MM.1S (cell line): ENCODE measurements around the gene MRPS14.

ENCODE experiments used
- DNase-seq: peaks from one replicate; pipeline ENCODE4 v3.0.0-alpha.2; 2015
- H2AFZ ChIP-seq: fragments of 300-600 bp; sonication (generic); 2 replicates; pipeline ENCODE4 v1.6.0; 2016; ENCODE audit warnings: antibody characterized with exemption, low read length
- H3F3A ChIP-seq: fragments of 300-600 bp; sonication (generic); 2 replicates; pipeline ENCODE4 v1.6.1; 2016; ENCODE audit warnings: mild to moderate bottlenecking, antibody characterized with exemption, low read length, moderate library complexity, mixed read lengths; ENCODE audit not compliant: insufficient read depth
- H3K27ac ChIP-seq: fragments of 300-600 bp; sonication (generic); 2 replicates; pipeline ENCODE4 v1.5.1; 2016; ENCODE audit warnings: mild to moderate bottlenecking, low read length
- H3K27me3 ChIP-seq: fragments of 300-600 bp; sonication (generic); replicated peaks from 2 replicates; pipeline ENCODE4 v1.6.0; 2016; ENCODE audit warnings: low read length; ENCODE audit not compliant: insufficient read depth
- H3K36me3 ChIP-seq: fragments of 300-600 bp; sonication (generic); replicated peaks from 2 replicates; pipeline ENCODE4 v1.6.1; 2016; ENCODE audit warnings: mild to moderate bottlenecking, low read length, mixed read lengths; ENCODE audit not compliant: insufficient read depth
- H3K4me1 ChIP-seq: fragments of 300-600 bp; sonication (generic); 2 replicates; pipeline ENCODE4 v1.6.1; 2016; ENCODE audit warnings: low read length, mixed read lengths
- H3K4me2 ChIP-seq: fragments of 300-600 bp; sonication (generic); 2 replicates; pipeline ENCODE4 v1.6.0; 2016; ENCODE audit warnings: low read depth, low read length
- H3K4me3 ChIP-seq: fragments of 300-600 bp; sonication (generic); 2 replicates; pipeline ENCODE4 v1.5.1; 2016; ENCODE audit warnings: low read length, mixed read lengths
- H3K79me2 ChIP-seq: fragments of 300-600 bp; sonication (generic); 2 replicates; pipeline ENCODE4 v1.6.1; 2016; ENCODE audit warnings: mixed run types, low read length, mixed read lengths
- H3K9ac ChIP-seq: fragments of 300-600 bp; sonication (generic); 2 replicates; pipeline ENCODE4 v1.6.1; 2016; ENCODE audit warnings: low read length, mixed read lengths
- H3K9me2 ChIP-seq: fragments of 300-600 bp; sonication (generic); replicated peaks from 2 replicates; pipeline ENCODE4 v1.6.1; 2016; ENCODE audit warnings: mild to moderate bottlenecking, low read length, mixed read lengths; ENCODE audit not compliant: insufficient read depth
- H3K9me3 ChIP-seq: fragments of 300-600 bp; sonication (generic); replicated peaks from 2 replicates; pipeline ENCODE4 v1.6.1; 2016; ENCODE audit warnings: mild to moderate bottlenecking, low read length, mixed read lengths; ENCODE audit not compliant: insufficient read depth
- H4K20me1 ChIP-seq: fragments of 300-600 bp; sonication (generic); 2 replicates; pipeline ENCODE4 v1.6.1; 2016; ENCODE audit warnings: mild to moderate bottlenecking, low read length, moderate library complexity, mixed read lengths; ENCODE audit not compliant: insufficient read depth
- EZH2 ChIP-seq: fragments of 300-600 bp; sonication (generic); optimal IDR thresholded peaks from 2 replicates; pipeline ENCODE3; 2017; ENCODE audit warnings: low read depth, mild to moderate bottlenecking, antibody characterized with exemption, low read length, mixed read lengths
- EZH2phosphoT487 ChIP-seq: fragments of 300-600 bp; sonication (generic); IDR thresholded peaks from 2 replicates; pipeline ENCODE4 v1.6.1; 2018; ENCODE audit warnings: antibody characterized with exemption, low read length
- TF ChIP-seq, protein P1 (sequence below): fragments of 300-600 bp; sonication (generic); IDR thresholded peaks from 2 replicates; pipeline ENCODE4 v1.5.1; 2016; ENCODE audit warnings: antibody characterized with exemption, low read length, mixed read lengths

The MRPS14 gene

DNA sequence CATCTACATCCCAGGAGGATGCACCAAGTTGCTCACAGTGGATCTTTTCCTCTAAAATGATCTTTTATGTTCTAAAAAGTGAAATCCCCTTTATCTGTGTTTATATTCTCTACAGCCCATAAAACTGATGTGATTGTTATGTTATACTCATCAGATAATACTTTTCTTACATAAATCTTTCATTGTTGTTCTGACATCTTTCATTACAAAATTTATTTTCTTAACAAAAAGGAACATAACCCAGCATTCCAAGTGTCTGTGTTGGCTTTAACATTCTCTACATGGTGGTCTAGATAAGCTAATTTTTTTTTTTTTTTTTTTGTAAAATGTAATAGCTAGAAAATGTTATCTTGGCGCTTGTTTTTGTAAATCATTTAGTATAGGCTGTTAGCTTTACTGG, 31.8 kb downstream of the MRPS14 start:
- Histone ChIP-seq H3F3A (peaks cover 26% of the 10 kb centered on the region), H4K20me1 (no peaks in the 10 kb centered on the region), H3K4me3 (no peak overlapping the region), H3K4me2 (peak overlapping the region; percentile 83; the same call in 1 of the 2 replicates), H3K4me1 (peaks cover 26% of the 10 kb centered on the region), H3K9ac (no peak overlapping the region), H3K27me3 (no peaks in the 10 kb centered on the region), H3K79me2 (peaks cover 1% of the 10 kb centered on the region; the same call in 1 of the 2 replicates), H3K9me3 (no peaks in the 10 kb centered on the region), H3K9me2 (no peaks in the 10 kb centered on the region), H3K36me3 (no peaks in the 10 kb centered on the region), H2AFZ (no peak overlapping the region), H3K27ac (no peak overlapping the region)
- no peak for DNase-seq
- no peak for TF ChIP-seq EZH2
- TF ChIP-seq, protein P1, sequence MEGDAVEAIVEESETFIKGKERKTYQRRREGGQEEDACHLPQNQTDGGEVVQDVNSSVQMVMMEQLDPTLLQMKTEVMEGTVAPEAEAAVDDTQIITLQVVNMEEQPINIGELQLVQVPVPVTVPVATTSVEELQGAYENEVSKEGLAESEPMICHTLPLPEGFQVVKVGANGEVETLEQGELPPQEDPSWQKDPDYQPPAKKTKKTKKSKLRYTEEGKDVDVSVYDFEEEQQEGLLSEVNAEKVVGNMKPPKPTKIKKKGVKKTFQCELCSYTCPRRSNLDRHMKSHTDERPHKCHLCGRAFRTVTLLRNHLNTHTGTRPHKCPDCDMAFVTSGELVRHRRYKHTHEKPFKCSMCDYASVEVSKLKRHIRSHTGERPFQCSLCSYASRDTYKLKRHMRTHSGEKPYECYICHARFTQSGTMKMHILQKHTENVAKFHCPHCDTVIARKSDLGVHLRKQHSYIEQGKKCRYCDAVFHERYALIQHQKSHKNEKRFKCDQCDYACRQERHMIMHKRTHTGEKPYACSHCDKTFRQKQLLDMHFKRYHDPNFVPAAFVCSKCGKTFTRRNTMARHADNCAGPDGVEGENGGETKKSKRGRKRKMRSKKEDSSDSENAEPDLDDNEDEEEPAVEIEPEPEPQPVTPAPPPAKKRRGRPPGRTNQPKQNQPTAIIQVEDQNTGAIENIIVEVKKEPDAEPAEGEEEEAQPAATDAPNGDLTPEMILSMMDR = no peak
- no peak for TF ChIP-seq EZH2phosphoT487

DNA sequence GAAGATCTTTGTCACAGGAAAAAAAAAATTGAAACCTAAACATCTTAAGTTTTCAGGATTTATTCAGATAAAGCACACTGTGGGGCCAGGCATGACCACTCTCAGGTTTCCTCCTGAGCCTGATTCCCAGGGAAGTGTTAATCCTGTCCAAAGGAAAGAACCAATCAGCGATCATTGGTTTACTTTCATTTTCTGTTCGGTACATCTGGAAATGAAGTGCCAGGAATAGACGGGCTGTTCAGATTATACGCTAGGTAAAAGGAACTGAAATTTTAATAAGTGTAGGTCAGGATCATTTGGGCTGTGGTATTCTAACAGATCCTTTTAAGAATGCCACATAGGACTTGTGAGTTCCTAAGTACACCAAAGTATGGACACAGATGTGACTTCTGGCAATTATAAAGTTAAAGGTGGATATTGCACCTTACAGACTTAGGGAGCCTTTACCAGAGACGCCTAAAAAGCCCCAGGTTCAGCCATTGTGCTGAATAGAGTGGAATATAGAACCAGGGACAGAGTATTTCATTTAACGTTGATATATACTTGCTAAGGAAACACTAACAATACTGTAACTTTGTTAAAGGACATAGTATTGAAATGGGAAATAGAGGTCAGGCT, 32.7 kb downstream of the MRPS14 start:
- peak; percentile 78 for DNase-seq
- peak overlapping the region; percentile 65 for H3K27ac ChIP-seq
- peak overlapping the region; percentile 54 for H3K9ac ChIP-seq
- H3K9me3 ChIP-seq = no peaks in the 10 kb centered on the region
- H3K27me3 ChIP-seq = no peaks in the 10 kb centered on the region
- H3K4me1 ChIP-seq = peaks cover 25% of the 10 kb centered on the region
- H2AFZ ChIP-seq = peak overlapping the region; percentile 38
- peaks cover 26% of the 10 kb centered on the region for H3F3A ChIP-seq
- TF ChIP-seq, protein P1 = no peak
- TF ChIP-seq EZH2 (no peak), EZH2phosphoT487 (no peak)
- H3K4me2 ChIP-seq = peak overlapping the region; percentile 83
- peak overlapping the region; percentile 57 for H3K4me3 ChIP-seq
- no peaks in the 10 kb centered on the region for H3K79me2 ChIP-seq
- H3K9me2 ChIP-seq = no peaks in the 10 kb centered on the region
- no peaks in the 10 kb centered on the region for H3K36me3 ChIP-seq
- no peaks in the 10 kb centered on the region for H4K20me1 ChIP-seq

DNA sequence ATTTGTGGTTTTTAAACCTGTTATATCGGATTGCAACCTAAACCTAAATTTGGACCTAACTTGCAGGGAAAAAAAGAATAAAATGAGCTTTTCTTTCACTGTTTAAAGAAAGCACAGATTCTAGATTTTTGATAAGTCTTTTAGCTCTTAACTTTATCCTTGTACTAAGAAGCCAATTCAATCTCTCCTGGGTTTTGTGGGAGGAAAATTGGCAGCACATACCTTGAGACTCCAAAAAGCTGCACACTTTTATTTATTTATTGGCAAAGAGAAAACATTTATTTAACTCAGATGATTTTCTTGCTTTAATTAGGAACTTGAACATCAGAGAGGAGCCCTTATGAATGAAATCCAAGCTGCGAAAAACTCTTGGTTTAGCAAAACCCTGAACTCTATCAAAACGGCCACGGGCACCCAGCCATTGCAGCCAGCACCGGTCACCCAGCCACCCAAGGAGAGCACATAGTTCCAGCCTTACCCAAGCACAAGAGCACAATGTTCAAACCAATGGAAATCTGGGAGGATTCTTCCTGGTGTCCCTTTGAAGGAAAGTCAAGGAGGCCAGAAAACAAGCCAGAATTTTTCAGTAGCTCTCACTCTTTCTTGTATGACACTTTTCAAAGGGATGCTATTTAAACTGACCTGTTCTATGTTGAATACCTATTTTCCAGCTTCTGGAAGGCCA, 33.5 kb downstream of the MRPS14 start:
- H3K4me3 ChIP-seq = peak overlapping the region; percentile 57; the same call in 1 of the 2 replicates
- H3K36me3 ChIP-seq = no peaks in the 10 kb centered on the region
- H2AFZ ChIP-seq = peak overlapping the region; percentile 40
- peaks cover 25% of the 10 kb centered on the region for H3K4me1 ChIP-seq
- no peak for DNase-seq
- no peaks in the 10 kb centered on the region for H3K9me2 ChIP-seq
- H3K27me3 ChIP-seq = no peaks in the 10 kb centered on the region
- no peaks in the 10 kb centered on the region for H4K20me1 ChIP-seq
- H3K79me2 ChIP-seq = no peaks in the 10 kb centered on the region
- TF ChIP-seq EZH2phosphoT487 = no peak
- TF ChIP-seq EZH2 = no peak
- TF ChIP-seq, protein P1 = no peak
- H3K9ac ChIP-seq = peak overlapping the region; percentile 0; the same call in 1 of the 2 replicates
- H3F3A ChIP-seq = peaks cover 26% of the 10 kb centered on the region
- peak overlapping the region; percentile 65 for H3K27ac ChIP-seq
- H3K4me2 ChIP-seq = peak overlapping the region; percentile 83
- no peaks in the 10 kb centered on the region for H3K9me3 ChIP-seq
